GM12878 (cell line): Measurements from ENCODE around the gene LENEP. TPM values are rescaled to one million over a fixed set of nuclear protein-coding genes. Genes with fewer than 3 reads are reported as not detected.

Experiments used
- BACH1 ChIP-seq: fragments of 450-650 bp; IDR thresholded peaks from 2 replicates; pipeline ENCODE4 v1.6.1; 2017; ENCODE audit warnings: mild to moderate bottlenecking, borderline replicate concordance
- HDAC6 ChIP-seq: fragments of 200-600 bp; sonication (generic); IDR thresholded peaks from one replicate; pipeline ENCODE4 v1.8.0; 2017; ENCODE audit warnings: antibody characterized with exemption; ENCODE audit not compliant: unreplicated experiment
- IRF5 ChIP-seq: fragments of 450-650 bp; IDR thresholded peaks from 2 replicates; pipeline ENCODE4 v1.6.1; 2017; ENCODE audit warnings: borderline replicate concordance
- KAT2A ChIP-seq: conservative IDR thresholded peaks from 2 replicates; pipeline ENCODE4 v1.6.1; 2011; ENCODE audit warnings: low read depth, low read length; ENCODE audit not compliant: control insufficient read depth
- NRF1 ChIP-seq: conservative IDR thresholded peaks from 2 replicates; pipeline ENCODE4 v1.6.1; 2011; ENCODE audit warnings: mild to moderate bottlenecking, low read depth, low read length, improper control_type of control experiment
- SUPT20H ChIP-seq: IDR thresholded peaks from 2 replicates; pipeline ENCODE4 v1.6.1; 2011; ENCODE audit warnings: low read depth, mild to moderate bottlenecking, low read length, moderate library complexity, borderline replicate concordance; ENCODE audit not compliant: control insufficient read depth
- TCF7 ChIP-seq: IDR thresholded peaks from 2 replicates; pipeline ENCODE4 v1.6.1; 2014; ENCODE audit warnings: antibody characterized with exemption, borderline replicate concordance
- ZBTB40 ChIP-seq: fragments of 450-650 bp; IDR thresholded peaks from 2 replicates; pipeline ENCODE4 v1.6.1; 2016; ENCODE audit warnings: mild to moderate bottlenecking, moderate library complexity, borderline replicate concordance
- polyA plus RNA-seq, 11 experiments: library from polyadenylated mRNA; depleted of rRNA in 4 of 11; unstranded in 6 of 11; stranded (reverse) in 5 of 11; fragments of >200 nt; fragmentation: Nextera tagmentation in 4 of 11; fragmentation: Illumina TruSeq in 1 of 11; extraction: Ambion mirVana in 4 of 11; extraction: Trizol in 1 of 11; gene quantifications; 1 replicate in 1 of 11; 2 replicates in 10 of 11; pipeline versions ENCODE4 v1.2.1 to v1.2.3, GENCODE V29; 2011 to 2016; ENCODE audit warnings: inconsistent platforms in 2 of 11, missing spikeins in 2 of 11, low read depth in 1 of 11
- total RNA-seq, 4 experiments: library from RNA; depleted of rRNA in 3 of 4; stranded (reverse); fragments of >200 nt in 3 of 4; fragmentation: Illumina TruSeq in 1 of 4; extraction: Trizol in 1 of 4; gene quantifications; 2 replicates each; pipeline versions ENCODE4 v1.2.1 to v1.2.3, GENCODE V29; 2013 to 2021
- TF ChIP-seq, protein P1 (sequence below): fragments of 450-650 bp; IDR thresholded peaks from 2 replicates; pipeline ENCODE4 v1.6.1; 2018; ENCODE audit warnings: borderline replicate concordance, mild to moderate bottlenecking; ENCODE audit not compliant: partially characterized antibody
- TF ChIP-seq, protein P2 (sequence below): fragments of 450-650 bp; IDR thresholded peaks from 2 replicates; pipeline ENCODE4 v1.6.1; 2017; ENCODE audit warnings: mild to moderate bottlenecking, moderate library complexity

Gene LENEP
- total and polyA plus RNA-seq, 10 of the 15 experiments (the other 5 are each of a cell fraction or from before 2014, with no cell fraction given): 0.27 to 1.1 (median 0.64) TPM; not detected in 7

GRCh38 chr1:154998818-154999570 lies 5.6 kb downstream of the LENEP start (continued):
- TF ChIP-seq, protein P1, sequence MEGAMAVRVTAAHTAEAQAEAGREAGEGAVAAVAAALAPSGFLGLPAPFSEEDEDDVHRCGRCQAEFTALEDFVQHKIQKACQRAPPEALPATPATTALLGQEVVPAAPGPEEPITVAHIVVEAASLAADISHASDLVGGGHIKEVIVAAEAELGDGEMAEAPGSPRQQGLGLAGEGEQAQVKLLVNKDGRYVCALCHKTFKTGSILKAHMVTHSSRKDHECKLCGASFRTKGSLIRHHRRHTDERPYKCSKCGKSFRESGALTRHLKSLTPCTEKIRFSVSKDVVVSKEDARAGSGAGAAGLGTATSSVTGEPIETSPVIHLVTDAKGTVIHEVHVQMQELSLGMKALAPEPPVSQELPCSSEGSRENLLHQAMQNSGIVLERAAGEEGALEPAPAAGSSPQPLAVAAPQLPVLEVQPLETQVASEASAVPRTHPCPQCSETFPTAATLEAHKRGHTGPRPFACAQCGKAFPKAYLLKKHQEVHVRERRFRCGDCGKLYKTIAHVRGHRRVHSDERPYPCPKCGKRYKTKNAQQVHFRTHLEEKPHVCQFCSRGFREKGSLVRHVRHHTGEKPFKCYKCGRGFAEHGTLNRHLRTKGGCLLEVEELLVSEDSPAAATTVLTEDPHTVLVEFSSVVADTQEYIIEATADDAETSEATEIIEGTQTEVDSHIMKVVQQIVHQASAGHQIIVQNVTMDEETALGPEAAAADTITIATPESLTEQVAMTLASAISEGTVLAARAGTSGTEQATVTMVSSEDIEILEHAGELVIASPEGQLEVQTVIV: no peak
- TF ChIP-seq ZBTB40 (peak; percentile 47; the same call in 1 of the 2 replicates), BACH1 (peak; percentile 29; the same call in 1 of the 2 replicates), NRF1 (no peak), SUPT20H (no peak), HDAC6 (no peak), IRF5 (no peak), TCF7 (no peak), KAT2A (no peak)
- TF ChIP-seq, protein P2, sequence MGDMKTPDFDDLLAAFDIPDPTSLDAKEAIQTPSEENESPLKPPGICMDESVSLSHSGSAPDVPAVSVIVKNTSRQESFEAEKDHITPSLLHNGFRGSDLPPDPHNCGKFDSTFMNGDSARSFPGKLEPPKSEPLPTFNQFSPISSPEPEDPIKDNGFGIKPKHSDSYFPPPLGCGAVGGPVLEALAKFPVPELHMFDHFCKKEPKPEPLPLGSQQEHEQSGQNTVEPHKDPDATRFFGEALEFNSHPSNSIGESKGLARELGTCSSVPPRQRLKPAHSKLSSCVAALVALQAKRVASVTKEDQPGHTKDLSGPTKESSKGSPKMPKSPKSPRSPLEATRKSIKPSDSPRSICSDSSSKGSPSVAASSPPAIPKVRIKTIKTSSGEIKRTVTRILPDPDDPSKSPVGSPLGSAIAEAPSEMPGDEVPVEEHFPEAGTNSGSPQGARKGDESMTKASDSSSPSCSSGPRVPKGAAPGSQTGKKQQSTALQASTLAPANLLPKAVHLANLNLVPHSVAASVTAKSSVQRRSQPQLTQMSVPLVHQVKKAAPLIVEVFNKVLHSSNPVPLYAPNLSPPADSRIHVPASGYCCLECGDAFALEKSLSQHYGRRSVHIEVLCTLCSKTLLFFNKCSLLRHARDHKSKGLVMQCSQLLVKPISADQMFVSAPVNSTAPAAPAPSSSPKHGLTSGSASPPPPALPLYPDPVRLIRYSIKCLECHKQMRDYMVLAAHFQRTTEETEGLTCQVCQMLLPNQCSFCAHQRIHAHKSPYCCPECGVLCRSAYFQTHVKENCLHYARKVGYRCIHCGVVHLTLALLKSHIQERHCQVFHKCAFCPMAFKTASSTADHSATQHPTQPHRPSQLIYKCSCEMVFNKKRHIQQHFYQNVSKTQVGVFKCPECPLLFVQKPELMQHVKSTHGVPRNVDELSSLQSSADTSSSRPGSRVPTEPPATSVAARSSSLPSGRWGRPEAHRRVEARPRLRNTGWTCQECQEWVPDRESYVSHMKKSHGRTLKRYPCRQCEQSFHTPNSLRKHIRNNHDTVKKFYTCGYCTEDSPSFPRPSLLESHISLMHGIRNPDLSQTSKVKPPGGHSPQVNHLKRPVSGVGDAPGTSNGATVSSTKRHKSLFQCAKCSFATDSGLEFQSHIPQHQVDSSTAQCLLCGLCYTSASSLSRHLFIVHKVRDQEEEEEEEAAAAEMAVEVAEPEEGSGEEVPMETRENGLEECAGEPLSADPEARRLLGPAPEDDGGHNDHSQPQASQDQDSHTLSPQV: no peak
